Measurements from ENCODE around the gene PNN. TPM values are rescaled to one million over a fixed set of nuclear protein-coding genes. Genes with fewer than 3 reads are reported as not detected.

The PNN gene
- total and polyA plus RNA-seq, 2 donors from 2014 or later: 27.2 to 46.2 TPM

- no peak overlapping the region for H3K27ac ChIP-seq (ENCODE audit: low read depth in 2 of 2, low read length in 2 of 2)
- no peak for DNase-seq
- TF ChIP-seq CTCF (IDR thresholded peaks at IDR 0.05; ENCODE audit: borderline replicate concordance, extremely low read depth, insufficient read depth): no peak
- no peaks in the 10 kb centered on the region for H3K4me1 ChIP-seq (ENCODE audit: control insufficient read depth in 2 of 3, insufficient read depth in 2 of 3, low read depth in 1 of 3, low read length in 3 of 3)
- H3K36me3 ChIP-seq (ENCODE audit: control insufficient read depth in 2 of 3, insufficient read depth in 3 of 3, low read length in 3 of 3): no peaks in the 10 kb centered on the region
- no peaks in the 10 kb centered on the region for H3K27me3 ChIP-seq (ENCODE audit: control insufficient read depth, insufficient read depth, low read length)
- intact Hi-C loops (cut with DNase I): no loop called here
- no peak for FAIRE-seq
- no peak overlapping the region for H3K4me3 ChIP-seq (ENCODE audit: low read length in 3 of 3)
- H3K9ac ChIP-seq (ENCODE audit: low read length in 3 of 3): no peak overlapping the region
- no peaks in the 10 kb centered on the region for H3K9me3 ChIP-seq (ENCODE audit: control insufficient read depth in 2 of 3, insufficient read depth in 1 of 3, low read length in 3 of 3)
Observed at GRCh38 chr14:39212693-39213092, 37.6 kb downstream of the PNN start.

- Histone ChIP-seq H3K9ac (ENCODE audit: low read length in 3 of 3) (no peak overlapping the region), H3K36me3 (ENCODE audit: control insufficient read depth in 2 of 3, insufficient read depth in 3 of 3, low read length in 3 of 3) (no peaks in the 10 kb centered on the region), H3K27me3 (ENCODE audit: control insufficient read depth, insufficient read depth, low read length) (no peaks in the 10 kb centered on the region), H3K27ac (ENCODE audit: low read depth in 2 of 2, low read length in 2 of 2) (no peak overlapping the region), H3K4me3 (ENCODE audit: low read length in 3 of 3) (no peak overlapping the region), H3K9me3 (ENCODE audit: control insufficient read depth in 2 of 3, insufficient read depth in 1 of 3, low read length in 3 of 3) (no peaks in the 10 kb centered on the region), H3K4me1 (ENCODE audit: control insufficient read depth in 2 of 3, insufficient read depth in 2 of 3, low read depth in 1 of 3, low read length in 3 of 3) (no peaks in the 10 kb centered on the region)
- no peak for DNase-seq
- FAIRE-seq: no peak
- intact Hi-C loops (cut with DNase I): no loop called here
- TF ChIP-seq CTCF (IDR thresholded peaks at IDR 0.05; ENCODE audit: borderline replicate concordance, extremely low read depth, insufficient read depth): no peak
Observed at GRCh38 chr14:39217214-39217879, 42.3 kb downstream of the PNN start.

GRCh38 chr14:39218171-39218769, 43.2 kb downstream of the PNN start:
- TF ChIP-seq CTCF (IDR thresholded peaks at IDR 0.05; ENCODE audit: borderline replicate concordance, extremely low read depth, insufficient read depth): no peak
- no peaks in the 10 kb centered on the region for H3K9me3 ChIP-seq (ENCODE audit: control insufficient read depth in 2 of 3, insufficient read depth in 1 of 3, low read length in 3 of 3)
- H3K36me3 ChIP-seq (ENCODE audit: control insufficient read depth in 2 of 3, insufficient read depth in 3 of 3, low read length in 3 of 3): no peaks in the 10 kb centered on the region
- no peak overlapping the region for H3K4me3 ChIP-seq (ENCODE audit: low read length in 3 of 3)
- H3K27me3 ChIP-seq (ENCODE audit: control insufficient read depth, insufficient read depth, low read length): no peaks in the 10 kb centered on the region
- no peak overlapping the region for H3K9ac ChIP-seq (ENCODE audit: low read length in 3 of 3)
- intact Hi-C loops (cut with DNase I): no loop called here
- H3K27ac ChIP-seq (ENCODE audit: low read depth in 2 of 2, low read length in 2 of 2): no peak overlapping the region
- H3K4me1 ChIP-seq (ENCODE audit: control insufficient read depth in 2 of 3, insufficient read depth in 2 of 3, low read depth in 1 of 3, low read length in 3 of 3): no peaks in the 10 kb centered on the region
- DNase-seq (no peak), FAIRE-seq (no peak)
